ENCODE data around the gene CAP2.
"Not testable (repeated sequence)": the region's sequence is repeated elsewhere in the genome, so short reads cannot be mapped to it uniquely, and the experiment has no call there.

Gene CAP2

DNA sequence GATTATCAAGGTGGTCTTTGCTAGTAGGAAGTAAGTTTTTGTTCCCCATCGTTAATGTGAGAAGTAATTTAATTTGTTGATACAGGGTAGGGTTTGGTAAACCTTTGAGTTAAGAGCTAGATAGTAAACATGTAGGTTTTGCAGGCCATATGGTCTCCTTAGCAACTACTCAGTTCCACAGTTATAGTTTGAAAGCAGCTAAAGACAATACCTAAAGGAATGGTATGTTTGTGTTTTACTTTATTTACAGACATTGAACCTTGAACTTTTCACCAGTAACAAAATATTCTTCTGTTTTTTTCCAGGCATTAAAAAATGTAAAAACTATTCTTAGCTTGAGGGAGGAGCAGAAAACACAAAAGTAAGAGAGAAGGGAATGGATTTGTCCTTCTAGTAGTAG is 1.7 kb downstream of the CAP2 start:
- no peak for DNase-seq (ENCODE audit: low read depth in 1 of 2, low spot score in 1 of 2)

DNA sequence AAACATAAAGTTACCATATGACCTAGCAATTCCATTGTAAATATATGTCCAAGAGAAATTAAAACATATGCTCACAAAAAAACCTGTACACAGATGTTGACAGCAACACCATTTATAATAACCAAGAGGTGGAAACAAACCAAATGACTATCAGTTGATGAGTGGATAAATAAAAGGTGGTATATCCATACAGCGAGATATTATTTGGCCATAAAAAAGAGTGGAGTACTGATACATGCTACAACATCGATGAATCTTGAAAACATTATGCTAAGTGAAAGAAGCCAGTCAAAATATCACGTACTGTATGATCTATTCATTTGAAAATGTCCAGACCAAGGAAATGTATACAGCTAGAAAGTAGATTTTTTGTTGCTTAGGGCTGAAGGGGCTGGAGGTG is 2.9 kb downstream of the CAP2 start:
- no peak for DNase-seq (ENCODE audit: low read depth in 1 of 2, low spot score in 1 of 2)

DNA sequence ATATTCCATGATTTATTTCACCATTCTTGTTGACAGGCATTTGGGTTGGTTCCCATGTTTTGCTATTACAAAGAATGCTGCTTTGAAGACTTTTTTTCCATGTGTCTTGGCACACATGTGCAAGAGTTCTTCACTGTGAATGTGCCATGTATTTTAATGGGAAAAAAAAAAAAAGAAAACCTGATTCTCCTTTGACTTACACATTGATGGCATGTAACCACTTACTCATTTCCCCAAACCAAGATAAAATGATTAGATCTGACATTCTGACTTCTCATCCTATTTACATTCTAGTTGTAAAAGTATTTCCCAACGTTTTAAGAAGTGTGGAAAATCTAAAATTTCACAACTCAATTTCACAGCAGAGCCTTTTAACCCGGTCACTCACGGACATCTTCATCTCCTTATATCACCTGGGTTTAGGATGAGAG is 4.4 kb downstream of the CAP2 start:
- DNase-seq (ENCODE audit: low read depth in 1 of 2, low spot score in 1 of 2): no peak

DNA sequence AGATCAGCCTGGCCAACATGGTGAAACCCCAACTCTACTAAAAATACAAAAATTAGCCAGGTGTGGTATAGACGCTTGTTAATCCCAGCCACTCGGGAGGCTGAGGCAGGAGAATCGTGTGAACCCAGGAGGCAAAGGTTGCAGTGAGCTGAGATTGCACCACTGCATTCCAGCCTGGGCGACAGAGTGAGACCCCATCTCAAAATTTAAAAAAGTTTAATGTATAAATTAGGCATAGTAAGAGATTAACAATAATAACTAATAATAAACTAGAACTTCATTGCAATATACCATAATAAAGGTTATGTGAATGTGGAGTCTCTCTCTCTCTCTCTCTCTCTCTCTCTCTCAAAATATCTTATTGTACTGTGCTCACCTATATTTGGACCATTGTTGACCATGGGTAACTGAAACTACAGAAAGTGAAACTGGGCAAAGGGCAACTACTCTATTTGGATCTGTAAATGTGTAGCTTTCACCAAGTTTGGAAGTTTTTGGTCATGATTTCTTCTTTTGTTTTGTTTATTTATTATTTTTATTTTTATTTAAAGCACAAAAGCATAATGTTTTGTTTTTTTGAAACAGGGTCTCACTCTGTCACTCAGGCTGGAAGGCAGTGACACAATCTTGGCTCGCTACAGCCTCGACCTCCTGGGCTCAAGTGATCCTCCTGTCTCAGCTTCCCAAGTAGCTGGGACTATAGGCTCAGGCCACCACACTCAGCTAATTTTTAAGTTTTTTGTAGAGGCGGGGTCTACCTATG is 12.0 kb downstream of the CAP2 start:
- not testable (repeated sequence) for DNase-seq (ENCODE audit: low read depth in 1 of 2, low spot score in 1 of 2)

DNA sequence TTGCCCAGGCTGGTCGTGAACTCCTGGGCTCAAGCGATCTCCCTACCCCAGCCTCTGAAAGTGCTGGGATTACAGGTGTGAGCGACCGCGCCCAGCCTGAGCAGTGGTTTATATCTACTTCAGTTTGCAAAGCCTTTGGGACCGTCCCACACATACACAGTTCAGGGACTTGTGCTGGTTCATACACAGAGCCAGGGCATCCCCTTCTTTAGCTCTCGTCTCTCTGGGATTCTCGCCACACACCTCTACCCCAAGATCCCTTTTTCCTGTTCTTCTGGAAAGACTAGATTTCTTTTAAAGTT is 12.5 kb downstream of the CAP2 start:
- DNase-seq (ENCODE audit: low read depth in 1 of 2, low spot score in 1 of 2): no peak

DNA sequence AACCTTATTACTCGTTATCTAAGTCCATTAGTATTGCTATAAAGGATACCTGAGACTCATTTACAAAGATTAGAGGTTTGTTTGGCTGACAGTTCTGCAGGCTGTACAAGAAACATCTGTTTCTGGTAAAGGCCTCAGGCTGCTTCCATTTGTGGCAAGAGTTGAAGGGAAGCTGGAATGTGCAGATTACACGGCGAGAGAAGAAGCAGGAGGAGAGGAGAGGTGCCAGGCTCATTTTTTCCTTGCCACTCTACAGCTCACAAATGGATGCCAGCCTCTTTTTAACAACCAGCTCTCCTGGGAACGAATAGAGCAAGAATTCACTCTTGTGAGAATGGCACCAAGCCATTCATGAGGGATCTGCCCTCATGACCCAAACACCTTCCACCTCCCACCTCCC is 14.7 kb downstream of the CAP2 start:
- DNase-seq (ENCODE audit: low read depth in 1 of 2, low spot score in 1 of 2): no peak

DNA sequence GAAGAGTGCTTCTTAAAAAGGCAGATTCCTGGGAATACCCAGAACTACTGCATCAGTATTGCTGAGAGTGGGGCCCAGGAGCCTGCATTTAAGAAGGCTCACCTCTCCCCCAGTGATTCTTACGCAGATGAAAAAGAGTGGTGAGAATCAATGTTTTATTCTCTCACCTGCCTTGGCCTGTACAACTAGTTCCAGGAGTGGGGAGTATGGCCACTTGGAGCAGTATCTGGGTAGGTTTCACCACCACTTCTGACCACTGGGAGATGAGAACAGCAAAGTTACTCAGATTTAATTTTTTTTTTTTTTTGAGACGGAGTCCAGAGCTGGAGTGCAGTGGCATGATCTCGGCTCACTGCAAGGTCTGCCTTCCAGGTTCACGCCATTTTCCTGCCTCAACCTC is 16.9 kb downstream of the CAP2 start:
- DNase-seq (ENCODE audit: low read depth in 1 of 2, low spot score in 1 of 2): no peak

DNA sequence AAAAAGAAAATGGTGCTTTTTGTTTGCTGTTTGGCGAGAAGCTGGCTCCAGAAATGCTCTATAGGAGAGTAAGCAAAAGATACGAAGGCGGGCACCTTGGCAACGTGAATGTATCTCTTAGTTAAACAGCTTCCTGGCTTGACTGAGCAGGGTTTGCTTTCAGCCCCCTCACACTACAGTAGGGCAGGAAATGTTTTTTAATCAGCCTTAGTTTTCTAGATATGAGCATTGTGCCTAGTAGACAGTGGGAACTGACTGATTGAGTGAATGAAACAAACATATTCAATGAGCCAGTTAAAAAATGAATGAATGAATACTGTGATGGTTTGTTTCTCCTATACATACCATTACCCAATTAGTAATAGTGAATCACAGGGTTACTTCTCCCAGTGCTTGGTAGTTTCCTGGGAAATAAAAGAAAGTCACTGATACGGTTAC is 19.9 kb downstream of the CAP2 start:
- DNase-seq (ENCODE audit: low read depth in 1 of 2, low spot score in 1 of 2): no peak

DNA sequence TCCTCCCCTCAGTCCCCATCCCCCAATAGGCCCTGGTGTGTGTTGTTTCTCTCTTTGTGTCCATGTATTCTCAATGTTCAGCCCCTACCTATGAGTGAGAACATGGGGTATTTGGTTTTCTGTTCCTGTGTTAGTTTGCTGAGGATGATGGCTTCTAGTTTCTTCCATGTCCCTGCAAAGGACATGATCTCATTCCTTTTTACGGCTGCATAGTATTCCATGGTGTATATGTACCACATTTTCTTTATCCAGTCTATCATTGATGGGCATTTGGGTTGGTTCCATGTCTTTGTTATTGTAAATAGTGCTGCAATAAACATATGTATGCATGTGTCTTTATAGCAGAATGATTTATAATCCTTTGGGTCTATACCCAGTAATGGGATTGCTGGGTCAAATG is 21.0 kb downstream of the CAP2 start:
- not testable (repeated sequence) for DNase-seq (ENCODE audit: low read depth in 1 of 2, low spot score in 1 of 2)

DNA sequence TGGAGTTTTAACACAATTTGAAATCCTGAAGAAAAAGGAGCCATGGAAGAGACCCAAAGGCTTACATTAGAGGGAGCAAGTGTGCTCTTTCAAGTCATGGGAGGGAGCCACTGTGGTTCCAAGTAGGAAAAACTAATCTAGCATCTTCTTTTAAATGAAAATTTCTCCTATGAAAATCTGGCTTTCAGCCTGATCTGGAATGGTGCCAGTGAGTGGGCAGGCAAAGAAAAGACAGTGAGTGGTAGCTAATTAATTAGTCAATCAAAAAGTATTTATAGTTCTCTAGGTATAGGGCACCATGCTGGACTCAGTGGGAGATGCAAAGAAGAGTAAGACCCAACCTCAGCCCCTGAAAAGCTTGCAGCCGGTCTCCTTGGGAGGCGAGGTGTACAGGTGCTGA is 21.9 kb downstream of the CAP2 start:
- no peak for DNase-seq (ENCODE audit: low read depth in 1 of 2, low spot score in 1 of 2)

DNA sequence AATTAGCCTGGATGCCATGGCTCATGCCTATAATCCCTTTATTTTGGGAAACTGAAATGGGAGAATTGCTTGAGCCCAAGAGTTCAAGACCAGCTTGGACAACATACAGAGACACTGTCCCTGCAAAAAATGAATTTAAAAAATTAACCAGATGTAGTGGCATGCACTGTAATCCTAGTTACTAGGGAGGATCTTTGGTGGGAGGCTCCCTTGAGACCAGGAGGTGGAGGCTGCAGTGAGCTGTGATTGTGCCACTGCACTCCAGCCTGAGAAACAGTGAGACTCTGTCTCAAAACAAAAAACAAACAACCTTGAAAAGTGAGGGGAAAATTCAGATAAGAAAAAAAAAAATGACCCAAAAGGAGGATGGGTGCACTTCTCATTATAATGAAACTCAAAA is 23.4 kb downstream of the CAP2 start:
- DNase-seq (ENCODE audit: low read depth in 1 of 2, low spot score in 1 of 2): no peak

DNA sequence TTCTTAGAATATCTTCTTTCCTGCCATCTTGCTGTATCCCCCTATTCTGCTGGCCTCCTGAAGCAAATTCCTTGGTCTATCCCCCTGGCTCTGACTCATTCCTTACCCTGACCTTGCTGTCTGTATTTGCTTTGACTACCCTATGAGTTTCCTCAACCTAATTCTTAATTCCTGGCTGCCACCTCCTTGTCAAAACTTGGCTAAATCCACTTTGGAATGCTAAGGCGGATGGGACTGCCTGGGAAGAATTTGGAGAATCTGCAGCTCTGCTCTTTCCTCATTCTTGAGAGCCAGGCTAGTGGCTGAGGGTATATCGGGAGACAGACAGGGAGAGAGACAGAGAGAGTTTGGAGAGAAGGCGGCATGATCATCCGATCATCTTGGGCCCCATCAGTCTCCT is 24.4 kb downstream of the CAP2 start:
- DNase-seq (ENCODE audit: low read depth in 1 of 2, low spot score in 1 of 2): no peak

DNA sequence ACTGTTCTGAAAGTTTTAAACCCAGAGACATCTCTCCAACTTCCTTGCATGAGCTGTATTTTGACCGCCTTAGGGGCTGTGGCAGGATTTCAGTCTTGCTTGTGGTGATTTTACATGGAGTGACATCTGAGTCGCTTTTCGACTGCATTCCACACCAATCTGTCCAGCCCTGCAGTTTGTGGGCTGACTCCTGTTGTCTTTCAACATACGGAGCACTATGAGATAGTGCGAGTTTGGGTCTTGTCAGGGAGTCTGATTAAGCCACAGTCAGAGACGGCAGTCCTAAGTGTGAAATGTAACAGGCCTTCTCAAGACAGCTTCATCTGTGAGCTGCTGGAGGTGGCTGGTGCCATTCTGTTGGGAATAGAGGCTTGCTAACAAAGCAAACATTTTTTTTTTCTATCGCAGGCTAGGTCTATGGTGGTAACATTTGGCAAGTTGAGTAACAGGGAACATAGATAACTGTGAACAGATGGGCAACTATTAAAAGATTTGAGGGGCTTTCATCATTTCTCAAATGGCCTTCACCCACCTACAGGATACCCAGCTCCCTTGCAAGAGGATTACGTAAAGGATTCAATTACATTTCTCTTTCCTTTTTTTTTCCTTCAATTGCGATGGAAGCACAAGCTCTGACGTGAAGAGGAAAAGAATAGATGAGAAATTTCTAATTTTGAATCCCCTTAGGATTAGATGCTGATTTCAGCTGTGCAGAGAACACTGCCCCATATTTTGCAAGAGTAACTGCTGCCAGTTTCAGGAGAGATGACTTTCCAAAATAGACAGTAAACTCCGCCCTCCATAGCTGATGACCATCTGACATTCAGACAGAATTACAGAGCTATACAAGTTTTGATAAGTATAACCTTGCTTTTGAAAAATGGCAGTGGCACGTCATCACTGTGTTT is 25.1 kb downstream of the CAP2 start:
- DNase-seq (ENCODE audit: low read depth in 1 of 2, low spot score in 1 of 2): no peak

DNA sequence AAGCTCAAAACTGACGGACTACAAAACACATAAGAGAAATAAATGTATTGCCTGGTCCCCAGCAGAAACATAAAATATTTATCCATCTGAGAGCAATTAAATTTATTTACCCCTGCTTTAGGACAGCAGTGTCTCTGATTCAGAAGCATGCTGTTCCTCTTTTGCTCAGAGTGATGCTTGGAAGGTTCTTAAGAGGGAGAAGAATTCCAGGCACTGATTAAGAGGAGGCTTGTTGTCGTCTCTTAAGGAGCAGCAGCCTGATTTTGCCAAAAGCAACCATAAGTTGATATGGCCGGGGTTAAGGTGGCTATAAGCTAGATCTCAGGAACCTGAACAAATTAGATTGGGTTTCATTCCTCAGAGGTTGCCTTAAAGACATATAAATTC is 25.8 kb downstream of the CAP2 start:
- no peak for DNase-seq (ENCODE audit: low read depth in 1 of 2, low spot score in 1 of 2)

DNA sequence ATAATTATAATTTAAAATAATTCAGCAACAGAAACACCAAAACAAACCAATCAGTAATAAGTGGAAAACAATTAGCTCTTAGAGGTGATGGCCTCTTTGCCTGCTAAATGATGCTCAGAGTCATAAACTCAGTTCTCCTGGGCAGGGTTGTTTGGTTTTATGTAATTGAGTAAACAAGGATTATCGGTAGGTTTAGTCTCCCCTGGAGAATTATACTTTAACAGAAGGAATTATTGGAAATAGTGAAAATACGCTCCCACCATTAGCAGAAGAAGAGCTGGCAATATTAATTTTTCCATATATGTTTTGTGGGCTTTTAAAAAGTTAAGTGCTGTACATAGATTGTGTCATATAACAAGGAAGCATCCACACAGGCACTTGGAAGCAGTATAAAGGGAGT is 27.0 kb downstream of the CAP2 start:
- DNase-seq (ENCODE audit: low read depth in 1 of 2, low spot score in 1 of 2): no peak

DNA sequence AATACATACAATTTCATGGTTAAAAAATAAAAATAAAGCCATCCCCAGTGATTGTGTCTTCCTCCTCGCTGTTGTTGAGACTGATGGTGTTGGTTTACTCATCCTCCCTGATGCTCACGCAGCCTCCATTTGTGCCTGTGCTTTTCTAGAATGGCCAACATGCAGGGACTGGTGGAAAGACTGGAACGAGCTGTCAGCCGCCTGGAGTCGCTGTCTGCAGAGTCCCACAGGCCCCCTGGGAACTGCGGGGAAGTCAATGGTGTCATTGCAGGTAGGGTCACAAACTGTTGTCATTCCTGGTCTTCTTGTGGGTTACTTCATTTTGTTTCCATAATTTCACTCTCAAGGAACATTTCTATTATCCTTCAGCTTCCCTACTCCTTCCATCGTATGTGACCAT is 28.0 kb downstream of the CAP2 start:
- no peak for DNase-seq (ENCODE audit: low read depth in 1 of 2, low spot score in 1 of 2)

DNA sequence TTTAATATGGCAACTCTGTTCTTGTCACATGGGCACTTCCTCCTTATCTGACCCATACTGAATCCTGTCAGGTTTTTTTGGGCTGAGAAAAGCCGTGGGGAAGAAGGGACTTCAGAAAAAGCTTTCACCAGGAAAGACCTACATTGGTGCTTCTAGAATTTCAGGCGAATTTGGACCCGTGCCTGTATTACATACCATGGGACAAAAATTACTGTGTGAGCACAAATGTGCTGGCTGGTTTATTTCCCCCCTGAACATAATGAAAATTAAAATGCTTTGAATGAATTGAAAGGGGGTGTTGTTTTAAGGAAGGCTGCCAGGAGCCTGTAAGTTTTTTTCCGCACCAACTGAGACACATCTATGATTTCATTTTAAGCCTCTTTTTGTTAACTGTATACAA is 29.6 kb downstream of the CAP2 start:
- DNase-seq (ENCODE audit: low read depth in 1 of 2, low spot score in 1 of 2): no peak

DNA sequence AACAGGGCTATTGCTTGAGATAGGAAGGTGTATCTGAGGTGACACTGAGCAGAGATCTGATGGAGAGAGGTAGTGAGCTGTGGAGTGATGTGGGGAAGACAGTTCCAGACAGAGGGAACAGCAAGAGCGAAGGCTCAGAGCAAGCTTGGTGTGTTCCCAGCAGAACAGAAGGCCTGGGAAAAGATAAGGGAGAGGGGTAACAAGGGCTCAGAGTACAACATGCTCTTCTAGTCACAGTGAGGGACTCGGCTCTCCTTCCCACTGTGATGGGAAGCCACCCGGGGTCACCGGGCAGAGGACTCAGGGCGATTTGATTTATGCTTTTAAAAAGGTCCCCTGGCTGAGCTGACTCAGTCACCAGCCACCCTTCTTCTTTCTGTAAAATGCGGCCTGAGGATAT is 33.7 kb downstream of the CAP2 start:
- DNase-seq (ENCODE audit: low read depth in 1 of 2, low spot score in 1 of 2): no peak

DNA sequence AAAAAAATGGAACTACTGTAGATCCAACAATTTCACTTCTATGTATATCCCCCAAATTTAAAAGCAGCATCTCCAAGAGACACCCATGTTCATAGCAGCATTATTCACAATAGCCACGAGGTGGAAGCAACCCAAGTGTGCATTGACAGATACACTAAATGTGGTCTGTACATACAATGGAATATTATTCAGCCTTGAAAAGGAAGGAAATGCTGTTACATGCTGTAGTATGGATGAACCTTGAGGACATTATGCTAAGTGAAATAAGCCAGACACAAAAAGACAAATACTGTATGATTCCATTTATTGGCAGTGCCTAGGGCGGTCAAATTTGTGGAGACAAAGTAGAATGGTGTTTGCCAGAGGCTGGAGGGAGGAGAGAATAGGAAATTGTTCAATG is 34.2 kb downstream of the CAP2 start:
- no peak for DNase-seq (ENCODE audit: low read depth in 1 of 2, low spot score in 1 of 2)

DNA sequence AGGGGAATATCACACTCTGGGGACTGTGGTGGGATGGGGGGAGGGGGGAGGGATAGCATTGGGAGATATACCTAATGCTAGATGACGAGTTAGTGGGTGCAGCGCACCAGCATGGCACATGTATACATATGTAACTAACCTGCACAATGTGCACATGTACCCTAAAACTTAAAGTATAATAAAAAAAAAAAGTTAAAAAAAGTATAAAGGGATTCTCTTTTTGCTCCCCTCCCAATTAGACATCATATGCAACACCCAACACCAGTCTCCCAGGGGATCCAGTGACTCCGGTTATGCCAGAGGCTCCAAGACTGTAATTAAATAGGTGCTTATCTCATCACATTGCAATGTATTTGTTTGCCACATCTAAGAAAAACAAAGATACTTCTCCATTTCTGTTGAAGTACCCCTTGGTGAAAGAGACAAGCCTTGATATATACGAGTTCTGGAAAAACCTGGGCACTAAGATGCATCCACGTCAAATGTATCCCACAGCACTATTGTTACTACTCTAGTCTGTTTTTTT is 35.3 kb downstream of the CAP2 start:
- not testable (repeated sequence) for DNase-seq (ENCODE audit: low read depth in 1 of 2, low spot score in 1 of 2)

DNA sequence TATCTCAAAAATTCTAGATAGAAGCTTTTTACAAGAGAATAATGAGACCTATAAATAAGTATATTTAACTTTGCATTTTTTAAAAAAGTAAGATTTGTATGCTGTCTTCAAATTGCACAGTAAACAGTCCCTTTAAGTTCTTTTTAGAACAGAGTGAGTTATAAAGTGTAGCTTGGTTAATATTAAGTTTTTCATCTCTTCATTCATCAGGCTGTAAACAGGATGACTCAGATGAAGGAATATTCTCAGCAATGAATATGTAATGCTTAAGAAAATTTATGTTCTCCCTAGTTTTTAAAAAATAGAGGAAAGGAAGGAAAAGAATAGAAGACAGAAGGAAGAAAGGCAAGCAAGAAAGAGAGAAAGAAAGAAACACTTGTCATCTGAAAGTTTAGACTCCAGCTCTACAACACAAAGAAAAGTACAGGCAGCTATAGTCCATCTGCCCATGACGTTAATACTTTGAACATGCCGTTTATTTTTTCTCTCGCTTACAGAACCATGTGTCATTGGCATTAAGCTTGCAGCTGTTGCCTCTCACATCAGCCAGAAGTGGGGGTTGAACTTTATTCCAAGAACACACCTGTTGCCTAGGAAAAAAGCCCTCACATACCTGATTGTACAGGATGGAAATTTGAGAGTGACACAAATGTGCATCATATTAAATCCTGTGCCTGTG is 36.1 kb downstream of the CAP2 start:
- DNase-seq (ENCODE audit: low read depth in 1 of 2, low spot score in 1 of 2): no peak

DNA sequence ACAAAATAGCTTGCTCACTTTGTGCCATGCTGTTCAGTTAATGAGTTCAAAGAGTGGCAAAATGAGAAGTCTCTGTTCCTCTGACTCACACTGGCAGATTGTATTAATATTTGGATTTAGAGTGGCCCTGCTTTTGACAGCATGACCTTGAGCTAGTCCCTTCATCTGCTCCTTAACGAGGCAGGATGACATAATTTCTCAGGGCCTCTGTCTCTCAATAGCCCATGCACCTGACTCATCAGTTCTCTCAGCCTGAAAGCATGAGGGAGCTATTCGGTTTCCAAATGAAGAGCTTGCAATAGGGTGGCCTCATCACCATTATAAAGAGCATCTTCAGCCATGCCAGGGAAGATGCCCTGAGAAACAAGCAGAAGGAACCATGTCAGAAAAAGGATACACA is 38.2 kb downstream of the CAP2 start:
- DNase-seq (ENCODE audit: low read depth in 1 of 2, low spot score in 1 of 2): no peak

All from activated CD4-positive, alpha-beta T cell treated with anti-CD3 and anti-CD28 coated beads, Interleukin-2, amount 50 U/mL, for 24 hours (primary cell).